Activated naive CD4-positive, alpha-beta T cell treated with anti-CD3 and anti-CD28 coated beads, Interleukin-2, amount 10 ng/mL, durations not matched to agents 7 days and 5 days (primary cell): Measurements from ENCODE around the gene GTF2H2C.
"Not testable (repeated sequence)": the region's sequence is repeated elsewhere in the genome, so short reads cannot be mapped to it uniquely, and the experiment has no call there.

Source experiments
- CTCF ChIA-PET: fragments of 350-600 bp; sonication (Branson Sonifier 250); formaldehyde crosslinking; loops from one replicate; lab custom pipeline; 2021; ENCODE audit warnings: antibody characterized with exemption; lab: Charles Lee
- DNase-seq: peaks from one replicate; pipeline ENCODE4 v3.0.0-alpha.2; 2020
- H3K27ac Mint-ChIP-seq: one replicate; pipeline ENCODE4 v1.8.0; 2021; ENCODE audit warnings: mild to moderate bottlenecking, moderate library complexity, mixed read lengths
- H3K27me3 Mint-ChIP-seq: one replicate; pipeline ENCODE4 v1.8.0; 2021; ENCODE audit warnings: mild to moderate bottlenecking, mixed read lengths
- H3K36me3 Mint-ChIP-seq: one replicate; pipeline ENCODE4 v1.8.0; 2021; ENCODE audit warnings: mixed read lengths
- H3K4me1 Mint-ChIP-seq: one replicate; pipeline ENCODE4 v1.8.0; 2021; ENCODE audit warnings: mixed read lengths
- H3K4me3 Mint-ChIP-seq: one replicate; pipeline ENCODE4 v1.8.0; 2021; ENCODE audit warnings: mild to moderate bottlenecking, moderate library complexity, mixed read lengths
- H3K9me3 Mint-ChIP-seq: one replicate; pipeline ENCODE4 v1.8.0; 2021; ENCODE audit warnings: mixed read lengths

Gene GTF2H2C

DNA sequence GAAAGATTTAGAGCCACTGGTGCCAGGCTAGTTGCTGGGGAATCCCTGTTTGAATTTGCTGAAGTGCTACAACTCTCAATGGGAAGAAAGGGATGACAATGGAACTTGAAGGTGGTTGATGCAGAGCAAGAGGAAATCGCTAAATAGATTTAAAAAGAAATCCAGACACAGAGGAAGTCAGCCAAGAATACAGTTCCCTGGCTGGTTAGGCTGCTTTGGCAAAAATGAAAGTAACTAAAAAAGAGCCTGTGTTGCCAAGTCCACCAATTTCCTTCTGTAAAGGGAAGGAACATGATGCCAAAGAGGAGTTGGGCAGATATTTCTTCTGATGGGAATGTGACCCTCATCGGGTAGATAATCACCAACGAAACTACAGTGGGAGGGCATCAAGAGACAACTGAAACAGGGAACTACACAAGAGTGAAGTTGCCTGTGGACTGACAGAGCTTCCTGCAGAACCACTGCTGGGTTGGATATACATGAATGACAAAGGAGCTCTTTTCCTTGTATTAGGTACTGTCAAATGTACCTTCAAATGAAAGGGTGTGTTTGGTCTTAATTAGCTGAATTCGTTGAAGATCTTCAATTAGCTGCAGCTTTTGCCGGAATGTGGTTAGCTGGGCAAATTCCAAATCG lies 49.0 kb downstream of the GTF2H2C start:
- H3K9me3 Mint-ChIP-seq, H3K36me3 Mint-ChIP-seq, H3K4me3 Mint-ChIP-seq, DNase-seq, CTCF ChIA-PET, H3K27me3 Mint-ChIP-seq, H3K27ac Mint-ChIP-seq, H3K4me1 Mint-ChIP-seq: not testable (repeated sequence)

DNA sequence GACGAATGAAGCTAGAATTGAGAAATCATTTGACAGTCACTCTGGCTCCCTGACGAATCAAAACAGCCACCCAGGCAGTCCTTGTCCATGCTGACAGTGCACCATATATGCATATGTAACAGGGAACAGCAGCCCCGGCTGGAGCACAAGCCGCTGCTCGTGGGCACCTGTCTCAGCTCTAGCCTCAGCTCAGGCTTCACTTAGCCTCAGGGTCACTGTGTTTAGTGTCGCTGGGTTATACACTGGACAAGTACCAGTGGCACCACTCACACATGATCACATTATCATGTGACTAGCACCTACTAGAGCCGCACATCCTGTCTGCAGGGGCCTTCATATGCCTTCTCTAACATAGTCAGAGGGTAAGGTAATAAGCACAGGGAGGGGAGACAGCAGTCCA lies 54.9 kb downstream of the GTF2H2C start:
- CTCF ChIA-PET, H3K36me3 Mint-ChIP-seq, H3K4me3 Mint-ChIP-seq, H3K27ac Mint-ChIP-seq, H3K4me1 Mint-ChIP-seq, H3K9me3 Mint-ChIP-seq, H3K27me3 Mint-ChIP-seq, DNase-seq: not testable (repeated sequence)

DNA sequence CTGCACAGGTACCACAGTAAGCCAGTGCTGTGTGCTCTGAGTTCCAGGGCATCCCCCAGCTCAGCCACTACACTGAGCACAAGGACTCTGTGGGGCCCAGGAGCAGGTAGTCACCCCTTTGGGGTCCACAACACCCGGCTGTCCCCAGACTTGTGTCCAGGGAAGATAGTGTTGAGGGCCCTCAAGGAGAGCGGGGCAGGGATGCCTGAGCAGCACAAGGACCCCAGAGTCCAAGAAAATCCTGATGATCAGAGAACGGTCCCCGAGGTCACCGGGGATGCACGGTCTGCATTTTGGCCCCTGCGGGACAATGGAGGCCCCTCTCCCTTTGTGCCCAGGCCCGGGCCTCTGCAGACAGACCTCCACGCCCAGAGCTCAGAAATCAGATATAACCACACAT lies 71.9 kb downstream of the GTF2H2C start:
- peak; percentile 21 for DNase-seq
- H3K27me3 Mint-ChIP-seq, H3K4me1 Mint-ChIP-seq, H3K36me3 Mint-ChIP-seq, H3K4me3 Mint-ChIP-seq, H3K9me3 Mint-ChIP-seq, H3K27ac Mint-ChIP-seq, CTCF ChIA-PET: not testable (repeated sequence)
